GM18867 (cell line): ENCODE data around the gene EML1.

Source experiments
- ATAC-seq: cut with Tn5 transposase; IDR thresholded peaks from one replicate; pipeline ENCODE4 v1.9.1; 2021; ENCODE audit warnings: mild to moderate bottlenecking, moderate library complexity; ENCODE audit not compliant: unreplicated experiment

The EML1 gene

GRCh38 chr14:99777951-99778350 lies 15.3 kb upstream of the EML1 start:
- no peak for ATAC-seq

- ATAC-seq, result no peak
Observed at GRCh38 chr14:99779751-99780150, 13.5 kb upstream of the EML1 start.

- no peak for ATAC-seq
Observed at GRCh38 chr14:99780690-99781089, 12.5 kb upstream of the EML1 start.

- ATAC-seq, result no peak
Observed at GRCh38 chr14:99781091-99781490, 12.1 kb upstream of the EML1 start.

GRCh38 chr14:99781853-99782610 lies 11.2 kb upstream of the EML1 start:
- ATAC-seq, result no peak

- no peak for ATAC-seq
Observed at GRCh38 chr14:99784508-99784907, 8.7 kb upstream of the EML1 start.

GRCh38 chr14:99785426-99785825 lies 7.8 kb upstream of the EML1 start:
- ATAC-seq, result no peak

GRCh38 chr14:99786511-99786989 lies 6.7 kb upstream of the EML1 start:
- no peak for ATAC-seq

- no peak for ATAC-seq
Observed at GRCh38 chr14:99788713-99789112, 4.5 kb upstream of the EML1 start.

- peak; percentile 46 for ATAC-seq
Observed at GRCh38 chr14:99789581-99789980, 3.6 kb upstream of the EML1 start.

- no peak for ATAC-seq
Observed at GRCh38 chr14:99790201-99790977, 2.8 kb upstream of the EML1 start.

- no peak for ATAC-seq
Observed at GRCh38 chr14:99790978-99791376, 2.2 kb upstream of the EML1 start.

GRCh38 chr14:99791476-99792209 lies 1.6 kb upstream of the EML1 start:
- no peak for ATAC-seq

GRCh38 chr14:99792210-99792535 lies 1.0 kb upstream of the EML1 start:
- ATAC-seq, result no peak

- no peak for ATAC-seq
Observed at GRCh38 chr14:99792551-99793212, 531 bp upstream of the EML1 start.

- no peak for ATAC-seq
Observed at GRCh38 chr14:99794151-99794780, 1.1 kb downstream of the EML1 start.

GRCh38 chr14:99795046-99795445 lies 1.8 kb downstream of the EML1 start:
- no peak for ATAC-seq

GRCh38 chr14:99797231-99797630 lies 4.0 kb downstream of the EML1 start:
- ATAC-seq, result no peak

GRCh38 chr14:99800781-99801180 lies 7.6 kb downstream of the EML1 start:
- no peak for ATAC-seq

- no peak for ATAC-seq
Observed at GRCh38 chr14:99802301-99803105, 9.3 kb downstream of the EML1 start.
